Epithelial cell of proximal tubule (primary cell): ENCODE measurements around the gene SLC25A1. TPM values are rescaled to one million over a fixed set of nuclear protein-coding genes. Genes with fewer than 3 reads are reported as not detected.

Source experiments
- DNase-seq: peaks from one replicate; pipeline ENCODE4 v3.0.0-alpha.2; 2011; ENCODE audit warnings: low read depth
- H3K4me3 ChIP-seq: 2 replicates; pipeline ENCODE4 v1.5.1; 2011; ENCODE audit warnings: low read depth, mild to moderate bottlenecking, low read length
- CTCF ChIP-seq: conservative IDR thresholded peaks from 2 replicates; pipeline ENCODE4 v1.5.1; 2012; ENCODE audit warnings: low read depth, mild to moderate bottlenecking, low read length
- total RNA-seq: library from RNA; depleted of rRNA; stranded (reverse); fragments of >200 nt; gene quantifications from 2 replicates; pipeline ENCODE4 v1.2.3, GENCODE V29; 2015

The SLC25A1 gene
- total RNA-seq, 1 donor from 2014 or later, result 168 TPM

GRCh38 chr22:19199479-19199878, 20.9 kb upstream of the SLC25A1 start:
- TF ChIP-seq CTCF, result no peak
- no peak overlapping the region for H3K4me3 ChIP-seq
- DNase-seq, result no peak

GRCh38 chr22:19197997-19198865, 19.7 kb upstream of the SLC25A1 start:
- no peak for TF ChIP-seq CTCF
- no peak overlapping the region for H3K4me3 ChIP-seq
- no peak for DNase-seq

GRCh38 chr22:19196841-19197612, 18.5 kb upstream of the SLC25A1 start:
- no peak for DNase-seq
- no peak overlapping the region for H3K4me3 ChIP-seq
- no peak for TF ChIP-seq CTCF

- no peak overlapping the region for H3K4me3 ChIP-seq
- DNase-seq, result no peak
- TF ChIP-seq CTCF, result no peak
Observed at GRCh38 chr22:19195796-19196731, 17.5 kb upstream of the SLC25A1 start.

- no peak overlapping the region for H3K4me3 ChIP-seq
- no peak for TF ChIP-seq CTCF
- DNase-seq, result no peak
Observed at GRCh38 chr22:19194766-19195536, 16.4 kb upstream of the SLC25A1 start.

GRCh38 chr22:19193879-19194278, 15.3 kb upstream of the SLC25A1 start:
- no peak overlapping the region for H3K4me3 ChIP-seq
- TF ChIP-seq CTCF, result no peak
- no peak for DNase-seq
